GM12892 (cell line): ENCODE data around the gene CPHXL.

Experiments
- POLR2AphosphoS5 ChIP-seq: IDR thresholded peaks from 2 replicates; pipeline ENCODE4 v1.6.1; 2011; ENCODE audit warnings: low read depth, low read length, control low read depth
- TAF1 ChIP-seq: IDR thresholded peaks from 2 replicates; pipeline ENCODE4 v1.6.1; 2011; ENCODE audit warnings: low read depth, mild to moderate bottlenecking, control low read depth, low read length, borderline replicate concordance

- no peak for TF ChIP-seq POLR2AphosphoS5
- TF ChIP-seq TAF1 = no peak
These were observed 931 bp upstream of the CPHXL start for GRCh38 chr16:75727221-75727620.
